Adrenal gland (tissue), 12 donors: ENCODE data around the gene SERPINA3. TPM values are rescaled to one million over a fixed set of nuclear protein-coding genes. Genes with fewer than 3 reads are reported as not detected.
"Not testable (repeated sequence)": the region's sequence is repeated elsewhere in the genome, so short reads cannot be mapped to it uniquely, and the experiment has no call there.

ENCODE experiments used
- DNase-seq, 7 donors: peaks; one replicate each; pipeline ENCODE4 v3.0.0-alpha.2; 2019 to 2020
- H3K27ac ChIP-seq, 5 donors: fragments of 200-600 bp; sonication (generic) in 4 of 5; 1 replicate in 3 of 5; 2 replicates in 2 of 5; pipeline versions ENCODE4 v1.5.1 to v1.8.0; 2016 to 2020; ENCODE audit warnings: mild to moderate bottlenecking in 1 of 5
- H3K27me3 ChIP-seq: fragments of 200-600 bp; 2 replicates; pipeline ENCODE4 v1.8.0; 2021
- H3K36me3 ChIP-seq, 2 donors: fragments of 200-600 bp; replicated peaks in 1 of 2; 1 replicate in 1 of 2; 2 replicates in 1 of 2; pipeline versions ENCODE4 v1.5.1 to v1.8.0; 2018 to 2022
- H3K4me1 ChIP-seq, 2 donors: fragments of 200-600 bp; replicated peaks in 1 of 2; 1 replicate in 1 of 2; 2 replicates in 1 of 2; pipeline versions ENCODE4 v1.5.1 to v1.8.0; 2018 to 2021
- H3K4me3 ChIP-seq, 4 donors: fragments of 200-600 bp; sonication (generic) in 3 of 4; one replicate each; pipeline ENCODE4 v1.5.1; 2016 to 2018
- H3K9me3 ChIP-seq, 3 donors: fragments of 200-600 bp; sonication (generic) in 1 of 3; replicated peaks in 1 of 3; 1 replicate in 2 of 3; 2 replicates in 1 of 3; pipeline versions ENCODE4 v1.5.1 to v1.8.0; 2016 to 2021
- POLR2A ChIP-seq, 2 donors: fragments of 450-650 bp; IDR thresholded peaks; one replicate each; pipeline ENCODE4 v1.6.1; 2017; ENCODE audit warnings: antibody characterized with exemption in 2 of 2, mild to moderate bottlenecking in 2 of 2, moderate library complexity in 1 of 2
- WGBS, 4 donors: extraction: QIAGEN DNeasy Blood & Tissue Kit in 2 of 4; methylation state at CpG; one replicate each; pipeline versions ENCODE4 v1.1.5 to v1.1.7; 2013 to 2017; 5-methylcytosine and 5-hydroxymethylcytosine counted together
- intact Hi-C, 2 donors: fragments of 100-400 bp; cut with DNase I; formaldehyde crosslinking; loops; one replicate each; pipeline versions ENCODE4 v1.14.1 to v1.15.0; 2022 to 2023
- polyA plus RNA-seq, 3 donors: library from polyadenylated mRNA; stranded (reverse); fragments of 200-250 nt in 2 of 3; fragments of 350-450 nt in 1 of 3; fragmentation: Illumina TruSeq in 1 of 3; extraction: RNeasy Lipid Tissue Mini Kit (QIAGEN cat#74804) in 1 of 3; gene quantifications; one replicate each; pipeline ENCODE4 v1.2.3, GENCODE V29; 2013 to 2014
- total RNA-seq, 9 donors: library from RNA; depleted of rRNA in 4 of 9; stranded (reverse); fragments of >200 nt in 4 of 9; fragments of 120-200 nt in 1 of 9; fragmentation: NEBNext Ultra II Directional in 1 of 9; extraction: Animal tissue kit (Norgen Biotek cat#: 25700) in 1 of 9; gene quantifications; one replicate each; pipeline versions ENCODE4 v1.1.0 to v1.2.4, GENCODE V29; 2013 to 2023
- TF ChIP-seq, protein P1 (sequence below), 6 experiments: fragments of 450-650 bp in 4 of 6; fragments of 200-600 bp in 2 of 6; sonication (generic) in 1 of 6; IDR thresholded peaks; 1 replicate in 5 of 6; 2 replicates in 1 of 6; pipeline versions ENCODE4 v1.5.1 to v1.8.0; 2016 to 2021; ENCODE audit warnings: antibody characterized with exemption in 6 of 6, mild to moderate bottlenecking in 2 of 6, moderate library complexity in 1 of 6
- donor health status: healthy with polysubstance abuse.
- donor health status: Bipolar disorder and iron deficiency.
- donor health status: DM: yes; HTN: yes; CAD: no.
- donor health status: DM: no; HTN: no; CAD: no.
- donor health status: DM: no; HTN: no; CAD: no.
- donor health status: DM: yes; HTN: yes; CAD: no.

SERPINA3 gene
- total and polyA plus RNA-seq, 12 donors, result 2.5 to 245 (median 34.0) TPM

DNA sequence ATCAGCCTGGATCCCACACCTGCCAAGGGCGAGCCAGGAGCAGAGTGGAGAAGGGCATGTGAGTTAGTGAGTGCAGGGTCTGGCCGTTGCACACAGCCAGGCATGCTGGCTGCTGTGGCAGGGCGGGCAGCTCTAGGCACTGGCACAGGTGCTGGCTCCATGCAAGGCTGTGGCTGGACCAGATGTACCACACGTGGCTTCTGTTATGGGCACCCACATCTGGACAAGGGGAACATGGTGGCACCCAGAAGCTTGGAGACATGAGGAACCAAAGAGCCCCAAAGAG lies 20.1 kb downstream of the SERPINA3 start:
- H3K4me3 ChIP-seq, result no peak overlapping the region
- no peaks in the 10 kb centered on the region for H3K4me1 ChIP-seq
- no peak for DNase-seq
- WGBS, 4 donors, result 70 to 100% (median 81%) methylated on average over 1 to 4 of the region's 4 CpGs
- no peaks in the 10 kb centered on the region for H3K27me3 ChIP-seq
- TF ChIP-seq, protein P1, sequence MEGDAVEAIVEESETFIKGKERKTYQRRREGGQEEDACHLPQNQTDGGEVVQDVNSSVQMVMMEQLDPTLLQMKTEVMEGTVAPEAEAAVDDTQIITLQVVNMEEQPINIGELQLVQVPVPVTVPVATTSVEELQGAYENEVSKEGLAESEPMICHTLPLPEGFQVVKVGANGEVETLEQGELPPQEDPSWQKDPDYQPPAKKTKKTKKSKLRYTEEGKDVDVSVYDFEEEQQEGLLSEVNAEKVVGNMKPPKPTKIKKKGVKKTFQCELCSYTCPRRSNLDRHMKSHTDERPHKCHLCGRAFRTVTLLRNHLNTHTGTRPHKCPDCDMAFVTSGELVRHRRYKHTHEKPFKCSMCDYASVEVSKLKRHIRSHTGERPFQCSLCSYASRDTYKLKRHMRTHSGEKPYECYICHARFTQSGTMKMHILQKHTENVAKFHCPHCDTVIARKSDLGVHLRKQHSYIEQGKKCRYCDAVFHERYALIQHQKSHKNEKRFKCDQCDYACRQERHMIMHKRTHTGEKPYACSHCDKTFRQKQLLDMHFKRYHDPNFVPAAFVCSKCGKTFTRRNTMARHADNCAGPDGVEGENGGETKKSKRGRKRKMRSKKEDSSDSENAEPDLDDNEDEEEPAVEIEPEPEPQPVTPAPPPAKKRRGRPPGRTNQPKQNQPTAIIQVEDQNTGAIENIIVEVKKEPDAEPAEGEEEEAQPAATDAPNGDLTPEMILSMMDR (IDR thresholded peaks at IDR 0.05), result no peak
- no peak for TF ChIP-seq POLR2A (IDR thresholded peaks at IDR 0.05)
- no peak overlapping the region for H3K27ac ChIP-seq
- no peaks in the 10 kb centered on the region for H3K36me3 ChIP-seq
- intact Hi-C loops, result no loop called here
- H3K9me3 ChIP-seq, result no peaks in the 10 kb centered on the region

DNA sequence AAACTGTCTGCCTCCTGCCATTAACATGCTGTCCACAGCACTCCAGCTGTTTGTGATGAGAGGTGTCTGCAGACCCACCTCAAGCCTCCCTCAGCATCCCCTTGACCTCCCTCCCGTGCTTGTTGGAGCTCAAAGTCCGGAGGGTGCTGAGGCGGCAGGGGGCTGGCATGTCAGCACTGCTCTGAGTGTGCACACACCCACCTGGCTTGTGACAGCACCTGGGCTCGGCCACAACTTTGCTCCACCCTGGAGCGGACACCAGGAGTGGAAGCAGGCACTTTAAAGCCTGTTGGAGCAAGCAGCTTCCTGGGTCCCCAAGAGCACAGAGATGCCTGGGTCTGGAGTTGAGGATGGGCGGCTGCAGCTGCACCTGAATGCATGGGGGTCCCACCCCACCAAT lies 20.9 kb downstream of the SERPINA3 start:
- intact Hi-C loops, result no loop called here
- Histone ChIP-seq H3K9me3 (no peaks in the 10 kb centered on the region), H3K27ac (no peak overlapping the region), H3K27me3 (no peaks in the 10 kb centered on the region), H3K36me3 (no peaks in the 10 kb centered on the region), H3K4me3 (no peak overlapping the region), H3K4me1 (no peaks in the 10 kb centered on the region)
- 80 to 93% (median 89%) methylated on average over 3 to 6 of the region's 6 CpGs; no CpG with 5 or more reads in 1 of the 4 donors for WGBS, 4 donors
- TF ChIP-seq, protein P1 (IDR thresholded peaks at IDR 0.05), result no peak
- TF ChIP-seq POLR2A (IDR thresholded peaks at IDR 0.05), result no peak
- no peak for DNase-seq

DNA sequence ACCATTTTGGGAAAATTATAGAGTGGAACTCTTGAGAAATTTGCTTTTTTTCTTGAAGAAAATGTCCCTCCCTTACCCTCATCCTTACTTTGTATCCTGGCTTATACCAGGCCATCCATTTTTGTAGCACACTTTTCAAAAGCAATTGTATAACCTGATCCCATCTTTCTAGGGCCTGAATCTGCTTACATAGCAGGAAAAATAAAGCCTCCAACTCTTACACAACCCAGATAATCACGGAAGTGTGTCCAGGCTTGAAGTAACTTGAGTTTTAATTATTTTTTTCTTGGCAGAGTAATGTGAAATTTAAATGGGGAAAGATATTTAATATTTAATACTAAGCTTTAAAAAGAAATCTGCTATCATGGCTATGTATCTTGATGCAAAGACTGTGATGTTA lies 23.0 kb downstream of the SERPINA3 start:
- H3K36me3 ChIP-seq, result no peaks in the 10 kb centered on the region
- H3K4me3 ChIP-seq, result no peak overlapping the region
- H3K27me3 ChIP-seq, result no peaks in the 10 kb centered on the region
- TF ChIP-seq POLR2A (IDR thresholded peaks at IDR 0.05), result no peak
- TF ChIP-seq, protein P1 (IDR thresholded peaks at IDR 0.05), result no peak
- no peaks in the 10 kb centered on the region for H3K4me1 ChIP-seq
- no peak overlapping the region for H3K27ac ChIP-seq
- intact Hi-C loops, result no loop called here
- 67 to 79% (median 69%) methylated on average over 1 of the region's 1 CpG for WGBS, 4 donors
- H3K9me3 ChIP-seq, result no peaks in the 10 kb centered on the region
- DNase-seq, result no peak

DNA sequence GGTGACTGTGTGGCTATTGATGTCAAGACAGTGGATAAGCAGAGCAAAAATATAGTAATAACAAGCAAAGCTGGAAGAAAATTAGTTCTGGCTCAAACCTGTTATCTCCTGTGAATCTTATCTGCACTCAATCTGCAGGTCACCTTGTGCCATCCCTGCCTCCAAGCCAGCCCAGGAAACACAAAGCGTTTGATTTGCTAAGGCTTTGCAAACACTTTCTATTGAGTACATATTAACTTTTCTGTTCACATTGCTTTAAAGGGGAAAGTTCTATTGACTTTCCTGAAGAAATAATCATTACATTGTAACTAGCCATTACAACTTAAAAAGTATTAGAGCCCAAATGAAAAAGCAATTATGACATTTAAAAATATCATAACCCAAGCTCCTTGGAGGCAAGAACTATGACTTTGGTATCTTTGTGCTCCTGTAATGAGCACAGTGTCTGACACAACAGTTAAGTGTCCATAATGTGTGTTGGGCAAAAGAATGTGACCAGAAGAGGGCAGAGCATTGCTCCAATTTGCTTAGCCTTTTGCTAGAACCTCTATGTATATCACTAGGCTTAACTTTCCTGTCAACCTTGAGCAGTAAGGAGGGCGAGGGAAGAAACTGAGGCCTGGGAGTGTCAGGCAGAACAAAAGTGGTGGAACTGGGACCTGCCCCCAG lies 24.7 kb downstream of the SERPINA3 start:
- Histone ChIP-seq H3K4me1 (peaks cover 0 to 4% of the 10 kb centered on the region in 2 donors), H3K36me3 (no peaks in the 10 kb centered on the region), H3K9me3 (no peaks in the 10 kb centered on the region), H3K27me3 (no peaks in the 10 kb centered on the region), H3K27ac (no peak overlapping the region), H3K4me3 (no peak overlapping the region)
- peak in 1 of 7 donors; percentile 22 for DNase-seq
- TF ChIP-seq POLR2A (IDR thresholded peaks at IDR 0.05), result no peak
- TF ChIP-seq, protein P1 (IDR thresholded peaks at IDR 0.05), result peak in 3 of 6 experiments; percentile 11 to 23 (median 14)
- intact Hi-C loops, result no loop called here
- WGBS, 4 donors, result 49 to 66% (median 58%) methylated on average over 2 of the region's 2 CpGs

DNA sequence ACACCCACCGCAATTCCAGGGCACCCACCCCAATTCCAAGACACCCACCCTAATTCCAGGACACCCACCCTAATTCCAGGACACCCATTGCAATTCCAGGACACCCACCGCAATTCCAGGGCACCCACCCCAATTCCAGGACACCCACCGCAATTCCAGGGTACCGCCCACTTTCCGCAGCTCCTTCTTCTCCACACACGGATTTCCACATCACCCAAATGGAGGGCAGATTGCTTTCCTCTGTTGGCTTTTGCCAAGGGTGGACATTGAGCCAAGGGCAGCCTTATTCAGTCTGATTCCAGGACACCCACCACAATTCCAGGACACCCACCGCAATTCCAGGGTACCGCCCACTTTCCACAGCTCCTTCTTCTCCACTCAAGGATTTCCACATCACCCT lies 25.6 kb downstream of the SERPINA3 start:
- WGBS, 4 donors, result 80 to 93% (median 89%) methylated on average over 6 to 7 of the region's 8 CpGs
- H3K27me3 ChIP-seq, H3K9me3 ChIP-seq, DNase-seq, intact Hi-C loops, H3K4me3 ChIP-seq, H3K27ac ChIP-seq, H3K4me1 ChIP-seq, H3K36me3 ChIP-seq: not testable (repeated sequence)
